HepG2 (cell line): ENCODE results near the gene CLCA4. TPM values are rescaled to one million over a fixed set of nuclear protein-coding genes. Genes with fewer than 3 reads are reported as not detected.

Experiments
- ATF7-NPFF ChIP-seq: sonication (generic); formaldehyde crosslinking; IDR thresholded peaks from 2 replicates; pipeline ENCODE4 v1.8.1; 2023; ENCODE audit warnings: mild to moderate bottlenecking, low read depth, missing genetic modification reagents, moderate library complexity
- CEBPG ChIP-seq: IDR thresholded peaks from 2 replicates; pipeline ENCODE4 v1.6.1; 2016
- FUBP1 ChIP-seq: sonication (generic); formaldehyde crosslinking; IDR thresholded peaks from 2 replicates; pipeline ENCODE4 v1.5.1; 2020; ENCODE audit warnings: missing genetic modification reagents, mild to moderate bottlenecking, borderline replicate concordance
- NCOA2 ChIP-seq: sonication (generic); formaldehyde crosslinking; IDR thresholded peaks from 2 replicates; pipeline ENCODE4 v1.8.0; 2022; ENCODE audit warnings: inconsistent platforms
- PATZ1 ChIP-seq: sonication (generic); formaldehyde crosslinking; IDR thresholded peaks from 2 replicates; pipeline ENCODE4 v1.4.0; 2020; ENCODE audit warnings: missing genetic modification reagents
- PLSCR1 ChIP-seq: sonication (generic); formaldehyde crosslinking; IDR thresholded peaks from 2 replicates; pipeline ENCODE4 v1.5.0; 2020; ENCODE audit warnings: missing genetic modification reagents, mild to moderate bottlenecking, borderline replicate concordance
- SSRP1 ChIP-seq: IDR thresholded peaks from 2 replicates; pipeline ENCODE4 v1.6.1; 2016; ENCODE audit warnings: control low read depth
- ZKSCAN1 ChIP-seq: fragments of 150-350 bp; IDR thresholded peaks from 2 replicates; pipeline ENCODE4 v1.6.1; 2014; ENCODE audit warnings: low read length
- ZNF281 ChIP-seq: sonication (generic); formaldehyde crosslinking; IDR thresholded peaks from 2 replicates; pipeline ENCODE4 v1.4.0; 2020; ENCODE audit warnings: missing genetic modification reagents, borderline replicate concordance
- polyA plus RNA-seq, 8 experiments: library from polyadenylated mRNA; depleted of rRNA in 3 of 8; stranded (reverse) in 7 of 8; unstranded in 1 of 8; fragments of >200 nt; fragmentation: Illumina TruSeq in 4 of 8; extraction: Trizol in 4 of 8; gene quantifications; 2 replicates each; pipeline versions ENCODE4 v1.2.1 to v1.2.3, GENCODE V29; 2011 to 2016; ENCODE audit warnings: low read depth in 4 of 8, missing spikeins in 1 of 8, mixed read lengths in 1 of 8; ENCODE audit not compliant: insufficient read depth in 1 of 8
- total RNA-seq, 5 experiments: library from RNA; depleted of rRNA; stranded (reverse); fragments of >200 nt; fragmentation: Illumina TruSeq; extraction: Trizol; gene quantifications; 2 replicates each; pipeline ENCODE4 v1.2.3, GENCODE V29; 2016; ENCODE audit warnings: low read depth in 1 of 5

The CLCA4 gene
- total and polyA plus RNA-seq, 2 of the 13 experiments (the other 11 are each of a cell fraction or from before 2014, with no cell fraction given), result not detected

- no peak for TF ChIP-seq FUBP1
- TF ChIP-seq PATZ1 (CRISPR knock-in tag), result no peak
- no peak for TF ChIP-seq SSRP1 (CRISPR knock-in tag)
- no peak for TF ChIP-seq NCOA2 (CRISPR knock-in tag)
- TF ChIP-seq ZKSCAN1, result no peak
- no peak for TF ChIP-seq PLSCR1 (CRISPR knock-in tag)
- no peak for TF ChIP-seq ATF7-NPFF
- TF ChIP-seq ZNF281, result no peak
- TF ChIP-seq CEBPG (CRISPR knock-in tag), result no peak
Measured at GRCh38 chr1:86522240-86522639, 24.6 kb upstream of the CLCA4 start (continued).
